Keratinocyte (primary cell): ENCODE measurements around the gene SERF2. TPM values are rescaled to one million over a fixed set of nuclear protein-coding genes. Genes with fewer than 3 reads are reported as not detected.

ENCODE experiments used
- DNase-seq: peaks from one replicate; pipeline ENCODE4 v3.0.0-alpha.2; 2011; ENCODE audit warnings: low read depth, missing footprints, low spot score
- FAIRE-seq: peaks from 2 replicates; lab custom pipeline; 2011; peaks lifted over from hg19 to GRCh38; lab: Jason Lieb, UNC
- H2AFZ ChIP-seq: 2 replicates; pipeline ENCODE4 v1.6.0; 2012; ENCODE audit warnings: low read length, control low read depth, inconsistent platforms; ENCODE audit not compliant: control insufficient read depth
- H3K27ac ChIP-seq: 2 replicates; pipeline ENCODE4 v1.5.1; 2011; ENCODE audit warnings: low read length; ENCODE audit not compliant: control insufficient read depth, insufficient read depth
- H3K27me3 ChIP-seq: 3 replicates; pipeline ENCODE4 v1.6.0; 2011; ENCODE audit warnings: low read length; ENCODE audit not compliant: control insufficient read depth, insufficient read depth; ENCODE audit errors: extremely low read depth
- H3K36me3 ChIP-seq, 2 experiments: 2 replicates in 1 of 2; 3 replicates in 1 of 2; pipeline ENCODE4 v1.5.1; 2011; ENCODE audit warnings: low read length in 2 of 2, mild to moderate bottlenecking in 1 of 2; ENCODE audit not compliant: control insufficient read depth in 2 of 2, insufficient read depth in 2 of 2; ENCODE audit errors: extremely low read depth in 1 of 2
- H3K4me1 ChIP-seq: 3 replicates; pipeline ENCODE4 v1.5.1; 2011; ENCODE audit warnings: low read length; ENCODE audit not compliant: control insufficient read depth, insufficient read depth; ENCODE audit errors: extremely low read depth
- H3K4me2 ChIP-seq: 3 replicates; pipeline ENCODE4 v1.6.0; 2011; ENCODE audit warnings: low read depth, low read length; ENCODE audit not compliant: control insufficient read depth, insufficient read depth; ENCODE audit errors: extremely low read depth
- H3K4me3 ChIP-seq, 3 experiments: fragments of 200-600 bp in 1 of 3; sonication (generic) in 1 of 3; 2 replicates in 2 of 3; 3 replicates in 1 of 3; pipeline ENCODE4 v1.5.1; 2011 to 2016; ENCODE audit warnings: low read length in 3 of 3, mild to moderate bottlenecking in 3 of 3, control low read depth in 2 of 3, inconsistent platforms in 1 of 3, low read depth in 1 of 3, mixed read lengths in 1 of 3, mixed run types in 1 of 3, moderate library complexity in 1 of 3; ENCODE audit not compliant: control insufficient read depth in 2 of 3, insufficient read depth in 2 of 3; ENCODE audit errors: extremely low read depth in 1 of 3
- H3K79me2 ChIP-seq: 2 replicates; pipeline ENCODE4 v1.6.0; 2012; ENCODE audit warnings: low read length; ENCODE audit not compliant: control insufficient read depth, insufficient read depth
- H3K9ac ChIP-seq: 3 replicates; pipeline ENCODE4 v1.6.0; 2011; ENCODE audit warnings: low read length; ENCODE audit not compliant: control insufficient read depth, insufficient read depth; ENCODE audit errors: extremely low read depth
- H3K9me1 ChIP-seq: 3 replicates; pipeline ENCODE4 v1.6.0; 2011; ENCODE audit warnings: low read length; ENCODE audit not compliant: control insufficient read depth, insufficient read depth; ENCODE audit errors: extremely low read depth
- H3K9me3 ChIP-seq: 2 replicates; pipeline ENCODE4 v1.5.1; 2012; ENCODE audit warnings: low read depth, low read length; ENCODE audit not compliant: control insufficient read depth
- H4K20me1 ChIP-seq: 3 replicates; pipeline ENCODE4 v1.6.0; 2011; ENCODE audit warnings: low read length; ENCODE audit not compliant: control insufficient read depth, insufficient read depth; ENCODE audit errors: extremely low read depth
- EZH2 ChIP-seq: IDR thresholded peaks from one replicate; pipeline ENCODE4 v1.6.1; 2012; ENCODE audit warnings: inconsistent platforms, mild to moderate bottlenecking, low read length, moderate library complexity
- dilution Hi-C: fragments of 300-500 bp; cut with MboI; formaldehyde crosslinking; loops from one replicate; pipeline ENCODE4 v1.7.0; 2020; ENCODE audit warnings: low sequenced_read_pairs; ENCODE audit not compliant: extremely low pct_ligation_motif_present
- polyA plus RNA-seq, 5 experiments: library from polyadenylated mRNA; depleted of rRNA in 3 of 5; stranded (reverse) in 3 of 5; stranded (forward) in 1 of 5; unstranded in 1 of 5; fragments of >200 nt; gene quantifications; 1 replicate in 1 of 5; 2 replicates in 3 of 5; 3 replicates in 1 of 5; pipeline versions ENCODE4 v1.2.1 to v1.2.3, GENCODE V29; 2011 to 2012; ENCODE audit warnings: missing spikeins in 2 of 5, low read depth in 1 of 5, low replicate concordance in 1 of 5
- TF ChIP-seq, protein P1 (sequence below), 3 experiments: IDR thresholded peaks in 1 of 3; conservative IDR thresholded peaks in 1 of 3; optimal IDR thresholded peaks in 1 of 3; 2 replicates in 2 of 3; 3 replicates in 1 of 3; pipeline versions ENCODE3 to v1.5.1; 2011; ENCODE audit warnings: low read length in 3 of 3, mild to moderate bottlenecking in 3 of 3, moderate library complexity in 2 of 3, control low read depth in 1 of 3, inconsistent platforms in 1 of 3; ENCODE audit not compliant: insufficient read depth in 2 of 3; ENCODE audit errors: extremely low read depth in 1 of 3

SERF2 gene
- polyA plus RNA-seq, 1 donor (not counting 4 experiments of a cell fraction or from before 2014, with no cell fraction given): 534 TPM

DNA sequence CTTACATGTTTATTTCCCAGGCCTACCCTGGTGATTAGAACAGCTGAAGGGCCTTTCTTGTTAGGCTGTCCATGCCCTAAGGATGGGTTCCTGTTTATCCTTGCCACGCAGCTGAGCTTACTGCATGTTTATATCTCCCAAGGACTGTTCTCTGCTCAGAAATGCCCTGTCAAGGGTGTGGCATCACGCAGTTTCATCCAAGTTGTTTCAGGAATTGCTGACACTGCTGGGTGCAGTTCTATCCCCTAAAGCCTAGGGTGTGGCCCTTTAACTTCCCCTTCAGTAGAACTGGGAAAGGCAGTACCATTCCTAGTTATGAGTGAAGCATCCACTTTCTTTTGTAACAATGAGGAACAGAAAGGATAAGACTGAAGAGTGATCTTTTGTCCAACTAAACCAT lies 20.3 kb upstream of the SERF2 start:
- H3K27me3 ChIP-seq: no peaks in the 10 kb centered on the region
- DNase-seq (no peak), FAIRE-seq (no peak)
- no peak overlapping the region for H3K4me2 ChIP-seq
- no peaks in the 10 kb centered on the region for H3K9me3 ChIP-seq
- no peak overlapping the region for H3K4me3 ChIP-seq
- H3K9me1 ChIP-seq: no peaks in the 10 kb centered on the region
- no peak overlapping the region for H3K27ac ChIP-seq
- no peaks in the 10 kb centered on the region for H3K79me2 ChIP-seq
- H3K4me1 ChIP-seq: peaks cover 16% of the 10 kb centered on the region
- no peak overlapping the region for H3K9ac ChIP-seq
- dilution Hi-C loops: no loop called here
- no peak for TF ChIP-seq EZH2
- TF ChIP-seq, protein P1, sequence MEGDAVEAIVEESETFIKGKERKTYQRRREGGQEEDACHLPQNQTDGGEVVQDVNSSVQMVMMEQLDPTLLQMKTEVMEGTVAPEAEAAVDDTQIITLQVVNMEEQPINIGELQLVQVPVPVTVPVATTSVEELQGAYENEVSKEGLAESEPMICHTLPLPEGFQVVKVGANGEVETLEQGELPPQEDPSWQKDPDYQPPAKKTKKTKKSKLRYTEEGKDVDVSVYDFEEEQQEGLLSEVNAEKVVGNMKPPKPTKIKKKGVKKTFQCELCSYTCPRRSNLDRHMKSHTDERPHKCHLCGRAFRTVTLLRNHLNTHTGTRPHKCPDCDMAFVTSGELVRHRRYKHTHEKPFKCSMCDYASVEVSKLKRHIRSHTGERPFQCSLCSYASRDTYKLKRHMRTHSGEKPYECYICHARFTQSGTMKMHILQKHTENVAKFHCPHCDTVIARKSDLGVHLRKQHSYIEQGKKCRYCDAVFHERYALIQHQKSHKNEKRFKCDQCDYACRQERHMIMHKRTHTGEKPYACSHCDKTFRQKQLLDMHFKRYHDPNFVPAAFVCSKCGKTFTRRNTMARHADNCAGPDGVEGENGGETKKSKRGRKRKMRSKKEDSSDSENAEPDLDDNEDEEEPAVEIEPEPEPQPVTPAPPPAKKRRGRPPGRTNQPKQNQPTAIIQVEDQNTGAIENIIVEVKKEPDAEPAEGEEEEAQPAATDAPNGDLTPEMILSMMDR (optimal IDR thresholded peaks at IDR 0.05 in 1 of 3, IDR thresholded peaks at IDR 0.05 in 1 of 3, conservative IDR thresholded peaks at IDR 0.05 in 1 of 3; ENCODE audit: extremely low read depth in 1 of 3, insufficient read depth in 2 of 3, low read length in 3 of 3): no peak
- no peak overlapping the region for H2AFZ ChIP-seq
- H3K36me3 ChIP-seq: peaks cover 25 to 45% of the 10 kb centered on the region in 2 experiments
- H4K20me1 ChIP-seq: no peaks in the 10 kb centered on the region

DNA sequence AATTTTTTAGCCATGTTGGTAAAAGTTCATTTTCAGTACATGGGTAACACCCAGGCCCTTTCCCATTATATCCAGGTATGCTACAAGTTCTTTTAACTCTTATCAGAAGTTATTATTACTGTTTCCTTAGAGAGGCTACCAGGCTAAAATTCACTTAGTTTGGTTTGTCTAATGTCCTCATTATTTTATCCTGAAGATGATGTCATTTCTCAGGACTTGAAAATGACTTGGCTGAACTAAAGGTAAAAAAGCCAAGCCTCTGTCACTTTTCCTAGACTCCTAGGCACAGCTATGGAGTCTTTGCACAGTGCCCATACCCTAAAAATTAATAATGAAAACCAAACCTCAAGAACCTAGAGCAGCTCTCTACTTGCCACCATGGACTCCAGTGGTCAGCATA lies 19.5 kb upstream of the SERF2 start:
- Histone ChIP-seq H3K27ac (no peak overlapping the region), H3K79me2 (no peaks in the 10 kb centered on the region), H3K4me3 (no peak overlapping the region), H3K4me2 (no peak overlapping the region), H3K9me1 (no peaks in the 10 kb centered on the region), H3K9me3 (no peaks in the 10 kb centered on the region), H3K9ac (no peak overlapping the region), H3K36me3 (peaks cover 23 to 43% of the 10 kb centered on the region in 2 experiments), H2AFZ (no peak overlapping the region), H4K20me1 (no peaks in the 10 kb centered on the region), H3K27me3 (no peaks in the 10 kb centered on the region), H3K4me1 (peaks cover 18% of the 10 kb centered on the region)
- dilution Hi-C loops: no loop called here
- TF ChIP-seq, protein P1 (optimal IDR thresholded peaks at IDR 0.05 in 1 of 3, IDR thresholded peaks at IDR 0.05 in 1 of 3, conservative IDR thresholded peaks at IDR 0.05 in 1 of 3; ENCODE audit: extremely low read depth in 1 of 3, insufficient read depth in 2 of 3, low read length in 3 of 3): no peak
- TF ChIP-seq EZH2: no peak
- no peak for DNase-seq
- FAIRE-seq: no peak
